HAP-1 (cell line): ENCODE data around the gene SEC22C.
A peak's percentile ranks its signal among the peaks of the same experiment; 100 is the strongest.
"Not testable (repeated sequence)": the region's sequence is repeated elsewhere in the genome, so short reads cannot be mapped to it uniquely, and the experiment has no call there.

Source experiments
- DNase-seq, 2 experiments: peaks; one replicate each; pipeline ENCODE4 v3.0.0-alpha.2; 2016 to 2020; ENCODE audit warnings: low spot score in 2 of 2
- H3K27me3 ChIP-seq: fragments of 250-450 bp; sonication (Bioruptor Pico); 2 replicates; pipeline ENCODE4 v1.5.1; 2020; ENCODE audit warnings: low read depth, mild to moderate bottlenecking, moderate library complexity
- H3K36me3 ChIP-seq: fragments of 250-450 bp; sonication (Bioruptor Pico); replicated peaks from 2 replicates; pipeline ENCODE4 v1.5.1; 2020; ENCODE audit warnings: mild to moderate bottlenecking
- H3K4me1 ChIP-seq: fragments of 250-450 bp; sonication (Bioruptor Pico); 2 replicates; pipeline ENCODE4 v1.5.1; 2020; ENCODE audit warnings: mild to moderate bottlenecking
- H3K4me3 ChIP-seq: fragments of 250-450 bp; sonication (Bioruptor Pico); 2 replicates; pipeline ENCODE4 v1.5.1; 2020; ENCODE audit warnings: mild to moderate bottlenecking, moderate library complexity
- H3K9me3 ChIP-seq: fragments of 250-450 bp; sonication (Bioruptor Pico); 2 replicates; pipeline ENCODE4 v1.5.1; 2020; ENCODE audit warnings: mild to moderate bottlenecking, moderate library complexity
- in situ Hi-C: fragments of 300-500 bp; cut with MboI; formaldehyde crosslinking; loops from 3 replicates; pipeline ENCODE4 v1.14.3; 2020; ENCODE audit warnings: low sequenced_read_pairs, inconsistent platforms, mixed read lengths

SEC22C gene

DNA sequence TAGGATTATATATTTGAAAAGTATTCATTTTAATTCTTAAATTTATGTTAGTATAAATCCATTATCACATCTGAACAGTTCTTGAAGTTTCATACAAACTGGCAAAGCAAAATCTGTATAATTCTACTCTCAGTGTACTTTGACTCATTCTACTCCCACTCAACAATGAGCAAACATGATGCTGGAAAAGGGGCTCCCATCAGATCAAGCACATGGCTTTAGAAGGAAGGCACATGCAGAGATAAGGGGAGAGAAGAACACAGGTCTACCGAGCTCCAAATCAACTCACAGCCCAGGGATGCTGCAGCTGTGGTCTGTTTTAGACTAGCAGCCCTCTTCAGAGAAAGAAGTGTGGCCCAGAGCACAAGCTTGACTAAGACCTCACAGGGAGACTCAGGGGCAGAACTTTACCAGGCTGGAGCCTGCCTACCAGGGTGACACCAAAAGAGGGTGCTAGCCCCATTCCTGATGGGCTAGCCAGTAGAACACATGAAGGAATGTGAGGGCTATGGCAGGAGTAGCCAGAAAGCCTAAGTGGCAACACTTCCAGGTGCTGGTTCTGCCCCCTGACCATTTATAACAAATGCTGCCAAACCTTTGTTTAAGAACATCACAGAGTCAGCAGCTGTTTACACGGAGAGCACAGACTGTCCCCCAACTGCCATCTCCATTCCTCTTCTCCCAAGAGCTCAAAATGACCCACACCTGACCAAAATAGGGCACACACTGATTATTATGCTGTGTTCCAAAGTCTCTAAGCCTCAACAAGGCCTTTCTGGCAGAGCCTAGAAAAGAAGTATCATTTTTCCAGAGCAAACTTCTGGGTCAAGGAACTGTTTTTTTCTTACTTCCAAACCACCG, 19.5 kb downstream of the SEC22C start:
- in situ Hi-C loops, result no loop called here
- DNase-seq, result no peak
- no peaks in the 10 kb centered on the region for H3K4me1 ChIP-seq
- H3K36me3 ChIP-seq, result peaks cover 41% of the 10 kb centered on the region
- H3K4me3 ChIP-seq, result no peak overlapping the region
- no peaks in the 10 kb centered on the region for H3K27me3 ChIP-seq
- no peaks in the 10 kb centered on the region for H3K9me3 ChIP-seq

DNA sequence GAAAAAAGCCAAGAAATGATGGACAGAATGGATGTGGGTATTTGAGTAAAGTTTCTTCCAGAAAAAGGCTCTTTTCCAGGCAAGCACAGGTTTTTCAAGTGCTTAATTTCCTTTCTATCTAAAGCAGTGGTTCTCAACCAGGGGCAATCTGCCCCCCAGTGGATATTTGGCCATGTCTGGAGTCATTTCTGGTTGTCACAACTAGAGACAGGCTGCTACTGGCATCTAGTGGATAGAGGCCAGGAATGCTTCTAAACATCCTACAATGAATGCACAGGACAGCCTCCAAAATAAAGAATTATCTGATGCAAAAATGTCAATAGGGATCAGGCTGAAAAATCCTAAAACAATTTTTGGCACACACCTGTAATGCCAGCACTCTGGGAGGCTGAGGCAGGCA, 23.9 kb downstream of the SEC22C start:
- no peaks in the 10 kb centered on the region for H3K9me3 ChIP-seq
- H3K36me3 ChIP-seq, result peaks cover 34% of the 10 kb centered on the region
- DNase-seq, result no peak
- no peak overlapping the region for H3K4me3 ChIP-seq
- H3K27me3 ChIP-seq, result no peaks in the 10 kb centered on the region
- H3K4me1 ChIP-seq, result no peaks in the 10 kb centered on the region
- in situ Hi-C loops, result no loop called here

DNA sequence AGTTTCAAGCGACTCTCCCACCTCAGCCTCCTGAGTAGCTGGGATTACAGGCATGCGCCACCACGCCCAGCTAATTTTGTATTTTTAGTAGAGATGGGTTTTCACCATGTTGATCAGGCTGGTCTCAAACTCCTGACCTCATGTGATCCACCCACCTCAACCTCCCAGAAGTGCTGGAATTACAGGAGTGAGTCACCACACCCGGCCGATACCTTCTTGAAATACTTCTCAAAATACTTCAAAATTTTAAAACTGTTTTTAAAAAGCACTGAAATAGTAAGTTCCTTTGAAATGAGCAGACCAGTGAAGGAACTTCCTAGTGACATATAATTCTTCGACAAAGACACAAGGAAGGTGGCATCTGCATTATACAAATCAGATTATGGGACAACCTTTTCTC, 24.9 kb downstream of the SEC22C start:
- peaks cover 44% of the 10 kb centered on the region for H3K36me3 ChIP-seq
- H3K9me3 ChIP-seq, H3K4me1 ChIP-seq, in situ Hi-C loops, H3K4me3 ChIP-seq, H3K27me3 ChIP-seq, DNase-seq: not testable (repeated sequence)

GRCh38 chr3:42556089-42556632, 25.6 kb downstream of the SEC22C start:
- Histone ChIP-seq H3K27me3 (no peaks in the 10 kb centered on the region), H3K9me3 (no peaks in the 10 kb centered on the region), H3K36me3 (peaks cover 51% of the 10 kb centered on the region), H3K4me3 (no peak overlapping the region), H3K4me1 (no peaks in the 10 kb centered on the region)
- in situ Hi-C loops, result no loop called here
- no peak for DNase-seq

GRCh38 chr3:42552830-42553229, 28.9 kb downstream of the SEC22C start:
- Histone ChIP-seq H3K4me3 (no peak overlapping the region), H3K4me1 (no peaks in the 10 kb centered on the region), H3K9me3 (no peaks in the 10 kb centered on the region), H3K27me3 (no peaks in the 10 kb centered on the region), H3K36me3 (peaks cover 40% of the 10 kb centered on the region)
- DNase-seq, result no peak
- in situ Hi-C loops, result no loop called here

- Histone ChIP-seq H3K36me3 (peaks cover 27% of the 10 kb centered on the region), H3K4me1 (no peaks in the 10 kb centered on the region), H3K4me3 (no peak overlapping the region), H3K27me3 (no peaks in the 10 kb centered on the region), H3K9me3 (no peaks in the 10 kb centered on the region)
- in situ Hi-C loops, result no loop called here
- no peak for DNase-seq
These were observed 31.5 kb downstream of the SEC22C start for GRCh38 chr3:42550250-42550649.

DNA sequence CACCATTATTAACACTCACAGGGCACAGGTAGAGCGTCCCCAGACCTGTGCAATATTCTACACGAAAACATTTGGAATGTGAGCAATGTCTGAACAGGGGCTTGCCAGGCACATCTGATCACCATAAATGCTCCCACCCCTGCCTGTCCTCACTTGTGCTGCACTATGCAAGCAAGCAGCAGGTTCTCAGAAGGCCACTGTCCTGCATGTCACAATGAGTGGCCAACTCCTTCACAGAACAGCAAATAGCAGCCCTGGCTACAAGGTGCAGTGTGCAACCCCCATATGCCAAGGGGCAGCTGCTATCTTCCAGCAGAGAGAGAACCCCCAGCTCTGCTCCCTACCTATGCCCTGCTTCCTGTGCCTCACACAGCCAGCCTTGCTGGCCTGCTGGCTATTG, 32.6 kb downstream of the SEC22C start:
- in situ Hi-C loops, result no loop called here
- H3K36me3 ChIP-seq, result peaks cover 23% of the 10 kb centered on the region

GRCh38 chr3:42547401-42547945, 34.3 kb downstream of the SEC22C start:
- Histone ChIP-seq H3K36me3 (peaks cover 15% of the 10 kb centered on the region), H3K4me1 (no peaks in the 10 kb centered on the region), H3K9me3 (no peaks in the 10 kb centered on the region), H3K4me3 (no peak overlapping the region), H3K27me3 (no peaks in the 10 kb centered on the region)
- in situ Hi-C loops, result no loop called here
- DNase-seq, result peak; percentile 26 to 80

More for the DNA sequence above, 32.6 kb downstream of the SEC22C start:
- DNase-seq, result no peak
- H3K4me1 ChIP-seq, result no peaks in the 10 kb centered on the region
- H3K4me3 ChIP-seq, result no peak overlapping the region
- no peaks in the 10 kb centered on the region for H3K9me3 ChIP-seq
- H3K27me3 ChIP-seq, result no peaks in the 10 kb centered on the region

DNA sequence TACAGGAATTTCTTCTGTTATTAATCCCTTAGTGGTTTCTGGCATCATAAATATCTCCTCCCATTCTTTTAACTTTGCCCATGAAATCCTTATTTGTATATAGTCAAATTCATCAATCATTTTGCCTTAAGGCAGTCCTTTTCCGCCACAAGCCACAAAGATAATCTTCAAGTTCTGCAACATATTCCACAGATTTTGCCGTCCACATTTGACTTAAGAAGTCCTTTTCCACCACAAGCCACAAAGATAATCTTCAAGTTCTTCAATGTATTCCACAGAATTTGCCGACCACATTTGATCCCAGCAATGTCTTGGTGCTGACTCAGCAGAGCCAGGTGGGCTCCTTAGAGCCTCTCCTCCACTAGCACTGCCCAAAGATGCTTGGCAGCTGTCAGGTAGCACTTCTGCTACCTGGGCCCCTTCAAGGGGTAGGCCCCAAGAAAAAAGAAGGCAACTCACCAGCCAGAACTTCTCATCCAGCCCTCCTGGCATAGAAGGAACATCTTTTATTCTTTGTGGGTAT, 35.0 kb downstream of the SEC22C start:
- in situ Hi-C loops, result no loop called here

GRCh38 chr3:42545284-42545900, 36.4 kb downstream of the SEC22C start:
- H3K27me3 ChIP-seq, result no peaks in the 10 kb centered on the region
- in situ Hi-C loops, result no loop called here
- no peak overlapping the region for H3K4me3 ChIP-seq
- H3K36me3 ChIP-seq, result no peaks in the 10 kb centered on the region
- DNase-seq, result no peak
- no peaks in the 10 kb centered on the region for H3K4me1 ChIP-seq
- no peaks in the 10 kb centered on the region for H3K9me3 ChIP-seq

More for the DNA sequence above, 35.0 kb downstream of the SEC22C start:
- no peaks in the 10 kb centered on the region for H3K27me3 ChIP-seq
- H3K4me1 ChIP-seq, result no peaks in the 10 kb centered on the region
- no peaks in the 10 kb centered on the region for H3K9me3 ChIP-seq
- peaks cover 8% of the 10 kb centered on the region for H3K36me3 ChIP-seq
- H3K4me3 ChIP-seq, result no peak overlapping the region
- no peak for DNase-seq

DNA sequence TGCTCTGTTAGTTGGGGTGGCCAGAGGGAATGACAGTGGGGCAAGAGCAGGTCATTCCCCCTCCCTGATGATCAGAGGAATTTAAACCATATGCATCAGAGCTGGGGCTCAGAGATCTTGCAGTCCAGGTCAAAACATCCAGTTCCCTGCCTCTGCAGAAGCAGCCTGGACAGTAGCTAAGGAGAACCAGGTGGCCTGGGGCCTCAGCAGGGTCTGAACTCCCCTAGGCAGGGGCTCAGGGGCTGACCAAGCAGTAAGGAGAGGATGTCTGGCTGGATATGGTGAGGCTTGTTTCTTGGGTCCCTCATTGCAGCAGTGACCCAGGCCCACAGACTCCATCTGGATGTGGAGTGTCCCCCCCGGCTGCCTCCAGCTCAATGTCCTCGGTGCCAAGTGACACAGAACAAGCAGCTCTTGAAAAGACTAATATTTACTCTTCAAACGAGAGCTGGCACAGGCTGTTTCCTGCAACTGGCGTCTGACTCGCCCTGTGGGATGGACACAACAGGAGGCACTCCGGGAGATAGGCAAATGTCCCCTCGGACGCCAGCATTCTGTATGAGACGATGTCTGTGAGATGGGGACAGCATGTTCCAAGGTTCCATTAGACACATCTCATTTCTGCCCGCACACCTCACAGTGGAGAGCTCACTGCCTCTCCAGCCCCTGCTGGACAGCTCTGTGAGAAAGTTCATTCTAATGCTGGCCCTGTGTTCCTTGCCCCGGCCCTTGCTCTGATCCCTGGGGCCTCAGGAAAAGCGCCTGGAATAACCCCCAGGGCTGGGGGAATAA, 37.1 kb downstream of the SEC22C start:
- Histone ChIP-seq H3K9me3 (no peaks in the 10 kb centered on the region), H3K4me3 (no peak overlapping the region), H3K36me3 (no peaks in the 10 kb centered on the region), H3K27me3 (no peaks in the 10 kb centered on the region), H3K4me1 (no peaks in the 10 kb centered on the region)
- in situ Hi-C loops, result no loop called here
- DNase-seq, result no peak

DNA sequence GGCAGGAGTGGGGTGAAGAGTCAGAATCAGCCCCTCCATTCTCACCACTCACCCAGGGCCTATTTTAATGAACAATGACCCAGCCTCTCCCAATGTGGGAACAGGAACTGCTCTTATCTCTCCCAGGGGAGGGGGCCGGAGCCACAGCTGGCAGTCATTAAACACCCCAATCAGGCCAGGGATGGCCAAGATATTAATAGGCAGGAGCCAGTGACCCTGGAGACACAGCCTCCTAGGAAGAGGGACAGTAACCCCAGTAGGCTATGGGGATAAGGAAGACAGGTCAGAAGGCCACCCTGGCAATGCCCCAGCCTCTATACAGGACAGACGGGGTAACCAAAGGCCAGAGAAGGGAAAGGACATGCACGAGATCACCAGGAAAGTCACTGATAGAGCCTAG, 40.7 kb downstream of the SEC22C start:
- H3K4me3 ChIP-seq, result no peak overlapping the region
- no peaks in the 10 kb centered on the region for H3K9me3 ChIP-seq
- no peak for DNase-seq
- H3K27me3 ChIP-seq, result no peaks in the 10 kb centered on the region
- no peaks in the 10 kb centered on the region for H3K4me1 ChIP-seq
- H3K36me3 ChIP-seq, result no peaks in the 10 kb centered on the region
- in situ Hi-C loops, result no loop called here
